Brain microvascular endothelial cell (primary cell): ENCODE results near the gene EMCN.
A peak's percentile ranks its signal among the peaks of the same experiment; 100 is the strongest.

Source experiments
- DNase-seq: peaks from one replicate; pipeline ENCODE4 v3.0.0-alpha.2; 2020
- H3K27ac ChIP-seq: fragments of 250-450 bp; sonication (Bioruptor Pico); 2 replicates; pipeline ENCODE4 v1.5.1; 2020; ENCODE audit warnings: mild to moderate bottlenecking, moderate library complexity
- H3K27me3 ChIP-seq: fragments of 250-450 bp; sonication (Bioruptor Pico); replicated peaks from 2 replicates; pipeline ENCODE4 v1.5.1; 2020; ENCODE audit warnings: mild to moderate bottlenecking
- H3K36me3 ChIP-seq: fragments of 250-450 bp; sonication (Bioruptor Pico); replicated peaks from 2 replicates; pipeline ENCODE4 v1.5.1; 2020; ENCODE audit warnings: mild to moderate bottlenecking
- H3K4me3 ChIP-seq: 2 replicates; pipeline ENCODE4 v1.5.1; 2011; ENCODE audit warnings: low read depth, mild to moderate bottlenecking, control low read depth, low read length, moderate library complexity
- CTCF ChIP-seq: IDR thresholded peaks from 2 replicates; pipeline ENCODE4 v1.5.1; 2011; ENCODE audit warnings: low read depth, mild to moderate bottlenecking, moderate library complexity, low read length, control low read depth, inconsistent platforms; ENCODE audit errors: missing control alignments
- in situ Hi-C: cut with HindIII; loops from 2 replicates; pipeline ENCODE4 v1.10.0; 2017; ENCODE audit warnings: low sequenced_read_pairs, low pct_ligation_motif_present

The EMCN gene

GRCh38 chr4:100372432-100372831 lies 145.4 kb downstream of the EMCN start:
- no peaks in the 10 kb centered on the region for H3K27me3 ChIP-seq
- no peak overlapping the region for H3K27ac ChIP-seq
- no peak for DNase-seq
- in situ Hi-C loops: no loop called here
- no peaks in the 10 kb centered on the region for H3K36me3 ChIP-seq
- peak; percentile 81 for TF ChIP-seq CTCF
- no peak overlapping the region for H3K4me3 ChIP-seq

GRCh38 chr4:100369871-100370270 lies 148.0 kb downstream of the EMCN start:
- in situ Hi-C loops: no loop called here
- TF ChIP-seq CTCF: no peak
- Histone ChIP-seq H3K27me3 (no peaks in the 10 kb centered on the region), H3K36me3 (no peaks in the 10 kb centered on the region), H3K4me3 (no peak overlapping the region), H3K27ac (no peak overlapping the region)
- DNase-seq: no peak

- no peak for TF ChIP-seq CTCF
- Histone ChIP-seq H3K27me3 (no peaks in the 10 kb centered on the region), H3K4me3 (no peak overlapping the region), H3K36me3 (no peaks in the 10 kb centered on the region), H3K27ac (no peak overlapping the region)
- in situ Hi-C loops: no loop called here
- peak; percentile 18 for DNase-seq
Observed at GRCh38 chr4:100367451-100367850, 150.4 kb downstream of the EMCN start.

- no peak for TF ChIP-seq CTCF
- no peaks in the 10 kb centered on the region for H3K27me3 ChIP-seq
- H3K4me3 ChIP-seq: no peak overlapping the region
- DNase-seq: no peak
- in situ Hi-C loops: no loop called here
- no peaks in the 10 kb centered on the region for H3K36me3 ChIP-seq
- H3K27ac ChIP-seq: no peak overlapping the region
Observed at GRCh38 chr4:100366213-100366612, 151.6 kb downstream of the EMCN start.

- in situ Hi-C loops: no loop called here
- Histone ChIP-seq H3K27me3 (no peaks in the 10 kb centered on the region), H3K36me3 (no peaks in the 10 kb centered on the region), H3K27ac (no peak overlapping the region), H3K4me3 (no peak overlapping the region)
- peak; percentile 16 for DNase-seq
- no peak for TF ChIP-seq CTCF
Observed at GRCh38 chr4:100362366-100362765, 155.5 kb downstream of the EMCN start.

- no peaks in the 10 kb centered on the region for H3K36me3 ChIP-seq
- H3K4me3 ChIP-seq: no peak overlapping the region
- no peak for TF ChIP-seq CTCF
- no peak overlapping the region for H3K27ac ChIP-seq
- in situ Hi-C loops: no loop called here
- DNase-seq: no peak
- no peaks in the 10 kb centered on the region for H3K27me3 ChIP-seq
Observed at GRCh38 chr4:100361336-100361735, 156.5 kb downstream of the EMCN start.
